Epithelial cell of proximal tubule (primary cell): ENCODE measurements around the gene PTPRJ. TPM values are rescaled to one million over a fixed set of nuclear protein-coding genes. Genes with fewer than 3 reads are reported as not detected.

Source experiments
- DNase-seq: peaks from one replicate; pipeline ENCODE4 v3.0.0-alpha.2; 2011; ENCODE audit warnings: low read depth
- H3K4me3 ChIP-seq: 2 replicates; pipeline ENCODE4 v1.5.1; 2011; ENCODE audit warnings: low read depth, mild to moderate bottlenecking, low read length
- CTCF ChIP-seq: conservative IDR thresholded peaks from 2 replicates; pipeline ENCODE4 v1.5.1; 2012; ENCODE audit warnings: low read depth, mild to moderate bottlenecking, low read length
- total RNA-seq: library from RNA; depleted of rRNA; stranded (reverse); fragments of >200 nt; gene quantifications from 2 replicates; pipeline ENCODE4 v1.2.3, GENCODE V29; 2015

Gene PTPRJ
- total RNA-seq, 1 donor from 2014 or later = 43.9 TPM

DNA sequence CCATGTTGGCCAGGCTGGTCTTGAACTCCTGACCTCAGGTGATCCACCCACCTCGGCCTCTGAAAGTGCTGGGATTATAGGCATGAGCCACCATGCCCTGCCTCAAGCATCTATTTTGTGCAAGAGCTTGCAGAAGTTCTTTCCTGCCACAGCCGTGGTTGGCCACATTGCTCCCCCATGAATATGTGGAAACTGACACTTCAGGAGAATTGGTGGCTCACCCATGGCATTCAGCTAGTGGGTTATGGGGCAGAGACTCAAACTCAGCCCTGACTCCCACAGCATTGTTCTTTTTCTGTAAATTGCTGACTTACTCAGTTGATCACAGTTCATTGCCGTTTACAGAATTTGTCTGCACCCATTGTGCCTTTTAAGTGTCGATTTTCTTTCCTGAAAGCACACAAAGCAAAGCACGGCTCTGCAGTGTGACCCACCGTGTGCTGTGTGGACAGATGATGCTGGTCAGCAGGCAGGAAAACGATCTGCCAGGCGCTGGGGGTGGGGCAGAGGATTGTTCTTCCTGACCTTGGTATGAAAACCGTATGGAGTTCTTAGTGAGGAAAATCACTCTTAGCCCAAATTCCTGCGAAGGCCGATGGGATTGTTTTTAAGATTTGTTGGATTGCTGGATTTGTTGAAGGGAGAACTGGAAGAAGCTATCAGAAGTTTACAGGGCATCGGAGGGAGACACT is 115.6 kb downstream of the PTPRJ start:
- no peak for TF ChIP-seq CTCF
- no peak overlapping the region for H3K4me3 ChIP-seq
- no peak for DNase-seq

DNA sequence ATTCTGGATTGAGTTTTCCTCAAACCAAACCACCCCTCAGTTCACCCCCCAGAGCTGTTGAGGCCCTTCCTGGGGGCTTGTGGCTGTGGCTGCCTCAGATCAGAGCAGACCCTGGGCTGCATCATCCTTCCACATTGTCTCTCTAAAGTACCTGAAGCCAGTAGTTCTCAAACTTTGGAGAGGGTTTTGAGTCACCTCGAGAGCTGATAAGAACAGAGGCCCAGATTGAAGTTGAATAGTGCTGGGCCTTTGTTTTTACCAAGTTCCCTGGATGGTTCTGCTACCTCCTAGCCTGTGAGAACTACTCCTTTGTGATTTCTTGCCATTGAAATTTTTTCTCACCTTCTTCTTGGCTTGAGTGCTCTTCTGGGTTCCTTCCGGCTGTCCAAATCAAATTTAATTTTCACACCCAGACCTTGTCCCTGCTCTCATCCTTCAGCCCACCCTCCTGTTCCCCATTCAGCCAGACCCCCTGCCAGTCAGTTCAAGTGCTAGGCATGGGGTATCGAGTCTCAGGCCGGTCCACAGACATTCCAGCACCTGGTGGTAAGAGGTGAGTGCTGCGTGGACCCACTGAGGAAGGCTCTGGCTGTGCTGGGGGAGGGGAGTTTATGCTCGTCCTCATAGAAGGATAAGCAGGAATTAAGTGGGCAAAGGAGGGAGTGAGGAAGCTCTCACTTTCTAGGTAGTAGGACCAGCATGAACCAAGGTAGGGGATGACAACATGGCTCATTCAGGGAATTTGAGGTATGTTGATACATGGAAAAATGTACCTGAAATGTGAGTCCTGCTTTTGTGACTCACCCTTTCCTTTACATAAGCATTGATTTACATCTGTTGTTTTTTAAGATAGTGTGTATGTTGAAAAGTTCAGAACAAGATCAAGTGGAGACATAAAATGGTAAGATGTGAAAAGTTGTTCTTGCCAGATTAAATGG is 116.5 kb downstream of the PTPRJ start:
- TF ChIP-seq CTCF = peak; percentile 19
- H3K4me3 ChIP-seq = no peak overlapping the region
- no peak for DNase-seq

DNA sequence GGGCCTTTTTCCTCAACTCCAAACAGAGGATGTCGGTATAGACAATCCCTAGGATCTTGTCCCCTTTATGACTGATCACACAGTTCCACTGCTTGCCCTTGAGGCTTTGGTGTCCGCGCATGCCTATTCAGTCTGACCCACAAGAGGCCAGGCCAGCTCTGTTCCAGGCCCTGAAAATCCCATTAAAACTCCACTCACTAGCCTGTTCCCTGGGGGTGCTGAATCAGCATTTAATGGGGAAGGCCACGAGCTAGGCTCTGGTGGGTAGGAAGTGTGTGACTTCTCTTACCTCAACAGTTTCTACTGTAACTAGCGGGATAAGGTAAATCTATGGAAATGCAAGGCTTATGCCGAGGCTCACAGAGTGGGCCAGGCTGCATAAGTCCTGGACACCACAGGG is 117.7 kb downstream of the PTPRJ start:
- no peak overlapping the region for H3K4me3 ChIP-seq

GRCh38 chr11:48099916-48100446 is 119.6 kb downstream of the PTPRJ start:
- TF ChIP-seq CTCF = no peak
- H3K4me3 ChIP-seq = no peak overlapping the region
- no peak for DNase-seq

More for the DNA sequence above, 117.7 kb downstream of the PTPRJ start:
- DNase-seq = no peak
- no peak for TF ChIP-seq CTCF

DNA sequence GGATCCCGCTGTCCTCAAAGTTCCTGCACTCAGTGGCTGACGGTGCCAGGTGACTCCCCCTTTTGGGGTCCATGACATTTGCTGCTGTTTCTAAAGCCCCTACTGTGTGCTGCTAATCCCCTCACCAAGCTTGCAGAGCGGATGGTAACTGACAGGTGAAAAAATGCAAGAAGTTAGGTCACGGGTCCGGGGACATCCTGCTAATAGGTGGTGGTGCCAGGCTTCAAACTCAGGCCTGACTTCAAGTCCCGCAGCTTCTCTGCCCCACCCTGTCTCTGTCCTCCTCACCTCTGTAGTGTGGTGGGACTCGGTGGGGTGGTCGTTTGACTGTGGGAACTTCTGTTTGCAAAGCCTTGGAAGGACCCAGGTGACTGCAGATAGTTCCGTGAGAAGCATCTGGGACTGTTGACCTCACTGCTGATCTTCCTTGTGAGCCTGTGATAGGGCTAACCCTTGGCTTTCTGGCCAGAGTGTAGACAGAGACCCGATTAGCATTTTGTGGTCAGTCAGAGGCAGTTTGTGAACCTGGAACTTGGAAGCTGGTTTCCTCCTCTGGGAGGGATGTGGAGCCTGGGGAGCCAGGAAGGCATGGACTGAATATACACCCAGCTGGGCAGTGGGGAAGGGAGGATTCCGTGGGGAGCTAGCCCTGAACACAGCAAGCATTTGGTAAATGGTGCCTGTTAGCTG is 120.8 kb downstream of the PTPRJ start:
- peak overlapping the region; percentile 29 for H3K4me3 ChIP-seq
- no peak for TF ChIP-seq CTCF
- DNase-seq = no peak

- no peak for TF ChIP-seq CTCF
- DNase-seq = no peak
- no peak overlapping the region for H3K4me3 ChIP-seq
Measured at GRCh38 chr11:48101958-48102357, 121.6 kb downstream of the PTPRJ start.
